GM23338 (cell line): ENCODE results near the gene ELMOD3. TPM values are rescaled to one million over a fixed set of nuclear protein-coding genes. Genes with fewer than 3 reads are reported as not detected.
A peak's percentile ranks its signal among the peaks of the same experiment; 100 is the strongest.
"Not testable (repeated sequence)": the region's sequence is repeated elsewhere in the genome, so short reads cannot be mapped to it uniquely, and the experiment has no call there.

Source experiments
- ATAC-seq: fragments of 200-7000 bp; cut with Tn5 transposase; 3 replicates; pipeline ENCODE4 v1.9.1; 2020
- DNase-seq: peaks from one replicate; pipeline ENCODE4 v3.0.0-alpha.2; 2015; ENCODE audit warnings: low spot score
- H2AFZ ChIP-seq: fragments of 200-600 bp; sonication (generic); 2 replicates; pipeline ENCODE4 v1.8.0; 2016; ENCODE audit warnings: antibody characterized with exemption, mild to moderate bottlenecking, moderate library complexity
- H3F3A ChIP-seq: fragments of 200-600 bp; sonication (generic); replicated peaks from 2 replicates; pipeline ENCODE4 v1.8.0; 2017; ENCODE audit warnings: antibody characterized with exemption, mixed run types, low read depth
- H3K27ac ChIP-seq: fragments of 200-600 bp; sonication (generic); 2 replicates; pipeline ENCODE4 v1.6.1; 2016; ENCODE audit warnings: low read depth
- H3K27me3 ChIP-seq: fragments of 200-600 bp; sonication (generic); 2 replicates; pipeline ENCODE4 v1.8.0; 2016; ENCODE audit warnings: mild to moderate bottlenecking, mixed run types, moderate library complexity; ENCODE audit not compliant: insufficient read depth
- H3K36me3 ChIP-seq: fragments of 200-600 bp; sonication (generic); 2 replicates; pipeline ENCODE4 v1.8.0; 2016; ENCODE audit warnings: mild to moderate bottlenecking; ENCODE audit not compliant: insufficient read depth
- H3K4me1 ChIP-seq: fragments of 200-600 bp; sonication (generic); 2 replicates; pipeline ENCODE4 v1.8.0; 2016; ENCODE audit warnings: mild to moderate bottlenecking, moderate library complexity; ENCODE audit not compliant: insufficient read depth
- H3K4me2 ChIP-seq: fragments of 200-600 bp; sonication (generic); 2 replicates; pipeline ENCODE4 v1.7.1; 2017; ENCODE audit warnings: mixed run types
- H3K4me3 ChIP-seq: fragments of 200-600 bp; sonication (generic); 2 replicates; pipeline ENCODE4 v1.6.1; 2016; ENCODE audit warnings: mixed run types
- H3K79me2 ChIP-seq: fragments of 200-600 bp; sonication (generic); replicated peaks from 2 replicates; pipeline ENCODE4 v1.8.0; 2017; ENCODE audit warnings: mild to moderate bottlenecking; ENCODE audit not compliant: insufficient read depth
- H3K9me2 ChIP-seq: fragments of 200-600 bp; sonication (generic); 2 replicates; pipeline ENCODE4 v1.8.0; 2017; ENCODE audit not compliant: insufficient read depth
- H4K20me1 ChIP-seq: fragments of 200-600 bp; sonication (generic); replicated peaks from 2 replicates; pipeline ENCODE4 v1.8.0; 2017; ENCODE audit warnings: mild to moderate bottlenecking; ENCODE audit not compliant: insufficient read depth
- H3K27ac Mint-ChIP-seq: 2 replicates; pipeline ENCODE4 v1.8.0; 2020; ENCODE audit warnings: inconsistent platforms, mild to moderate bottlenecking, moderate library complexity, mixed read lengths
- H3K27me3 Mint-ChIP-seq: 3 replicates; pipeline ENCODE4 v1.8.0; 2022; ENCODE audit warnings: low read depth, mild to moderate bottlenecking, moderate library complexity, mixed read lengths, inconsistent platforms; ENCODE audit not compliant: insufficient read depth, poor library complexity
- H3K36me3 Mint-ChIP-seq: 3 replicates; pipeline ENCODE4 v1.8.0; 2021; ENCODE audit warnings: low read depth, mild to moderate bottlenecking, inconsistent platforms, moderate library complexity, mixed read lengths
- H3K4me1 Mint-ChIP-seq: 3 replicates; pipeline ENCODE4 v1.8.0; 2020; ENCODE audit warnings: mild to moderate bottlenecking, inconsistent platforms, mixed read lengths
- H3K4me3 Mint-ChIP-seq: 3 replicates; pipeline ENCODE4 v1.8.0; 2021; ENCODE audit warnings: moderate library complexity, mild to moderate bottlenecking, inconsistent platforms, mixed read lengths
- H3K9me3 Mint-ChIP-seq: 3 replicates; pipeline ENCODE4 v1.8.0; 2020; ENCODE audit warnings: moderate library complexity, mild to moderate bottlenecking, inconsistent platforms, mixed read lengths
- JUNB ChIP-seq: IDR thresholded peaks from one replicate; pipeline ENCODE4 v1.6.1; 2016; ENCODE audit warnings: antibody characterized with exemption; ENCODE audit not compliant: unreplicated experiment
- polyA plus RNA-seq: library from polyadenylated mRNA; unstranded; fragments of >200 nt; fragmentation: Nextera tagmentation; extraction: Ambion mirVana; gene quantifications from 2 replicates; pipeline ENCODE4 v1.2.1, GENCODE V29; 2016
- total RNA-seq: library from RNA; depleted of rRNA; stranded (reverse); fragments of >200 nt; shearing (Covaris generic); gene quantifications from 2 replicates; pipeline ENCODE4 v1.2.3, GENCODE V29; 2014
- TF ChIP-seq, protein P1 (sequence below): fragments of 250-450 bp; sonication (Bioruptor Pico); IDR thresholded peaks from 2 replicates; pipeline ENCODE4 v1.5.0; 2020; ENCODE audit warnings: mild to moderate bottlenecking, moderate library complexity

ELMOD3 gene
- total and polyA plus RNA-seq, 2 experiments from 2014 or later, result 8.6 to 8.9 TPM

DNA sequence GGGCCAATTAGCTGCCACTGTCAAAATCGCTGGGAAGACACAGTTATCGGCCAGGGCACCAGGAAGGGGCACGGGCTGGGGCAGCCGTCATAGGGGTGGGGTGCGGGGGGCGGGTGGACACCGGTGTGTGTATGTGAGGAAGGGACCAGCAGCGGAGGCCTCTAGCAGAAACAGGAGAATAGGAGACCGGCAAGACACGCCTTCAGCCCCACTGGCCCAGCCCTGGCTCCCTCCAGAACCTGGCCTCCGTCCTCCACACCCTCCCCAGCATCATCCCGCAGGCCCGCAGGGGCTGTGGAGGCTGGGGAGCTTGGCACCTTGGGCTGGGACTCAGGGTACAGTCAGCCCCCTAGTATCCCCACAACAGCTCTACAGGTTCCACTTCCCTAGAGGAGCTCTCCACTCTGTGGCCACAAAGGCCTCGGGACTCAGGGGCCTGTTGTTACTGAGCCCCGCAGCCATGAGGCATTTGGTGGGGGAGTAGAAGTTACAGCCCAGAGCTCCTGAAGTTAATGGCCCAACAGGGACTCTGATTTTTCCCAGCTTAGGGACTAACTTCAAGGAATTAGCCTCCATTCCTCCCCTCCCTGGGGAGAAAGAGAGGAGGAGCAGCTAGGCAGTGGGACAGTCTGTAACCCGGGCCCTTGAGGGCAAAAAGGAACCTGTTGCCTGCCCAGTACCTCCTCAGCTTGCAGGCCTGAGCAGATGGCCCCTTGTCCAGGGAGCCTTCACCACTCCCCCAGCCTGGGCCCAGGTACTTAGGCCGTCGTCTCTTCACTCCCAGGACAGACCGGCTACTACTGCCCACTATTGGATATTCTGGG is 83.8 kb downstream of the ELMOD3 start (continued):
- TF ChIP-seq, protein P1, sequence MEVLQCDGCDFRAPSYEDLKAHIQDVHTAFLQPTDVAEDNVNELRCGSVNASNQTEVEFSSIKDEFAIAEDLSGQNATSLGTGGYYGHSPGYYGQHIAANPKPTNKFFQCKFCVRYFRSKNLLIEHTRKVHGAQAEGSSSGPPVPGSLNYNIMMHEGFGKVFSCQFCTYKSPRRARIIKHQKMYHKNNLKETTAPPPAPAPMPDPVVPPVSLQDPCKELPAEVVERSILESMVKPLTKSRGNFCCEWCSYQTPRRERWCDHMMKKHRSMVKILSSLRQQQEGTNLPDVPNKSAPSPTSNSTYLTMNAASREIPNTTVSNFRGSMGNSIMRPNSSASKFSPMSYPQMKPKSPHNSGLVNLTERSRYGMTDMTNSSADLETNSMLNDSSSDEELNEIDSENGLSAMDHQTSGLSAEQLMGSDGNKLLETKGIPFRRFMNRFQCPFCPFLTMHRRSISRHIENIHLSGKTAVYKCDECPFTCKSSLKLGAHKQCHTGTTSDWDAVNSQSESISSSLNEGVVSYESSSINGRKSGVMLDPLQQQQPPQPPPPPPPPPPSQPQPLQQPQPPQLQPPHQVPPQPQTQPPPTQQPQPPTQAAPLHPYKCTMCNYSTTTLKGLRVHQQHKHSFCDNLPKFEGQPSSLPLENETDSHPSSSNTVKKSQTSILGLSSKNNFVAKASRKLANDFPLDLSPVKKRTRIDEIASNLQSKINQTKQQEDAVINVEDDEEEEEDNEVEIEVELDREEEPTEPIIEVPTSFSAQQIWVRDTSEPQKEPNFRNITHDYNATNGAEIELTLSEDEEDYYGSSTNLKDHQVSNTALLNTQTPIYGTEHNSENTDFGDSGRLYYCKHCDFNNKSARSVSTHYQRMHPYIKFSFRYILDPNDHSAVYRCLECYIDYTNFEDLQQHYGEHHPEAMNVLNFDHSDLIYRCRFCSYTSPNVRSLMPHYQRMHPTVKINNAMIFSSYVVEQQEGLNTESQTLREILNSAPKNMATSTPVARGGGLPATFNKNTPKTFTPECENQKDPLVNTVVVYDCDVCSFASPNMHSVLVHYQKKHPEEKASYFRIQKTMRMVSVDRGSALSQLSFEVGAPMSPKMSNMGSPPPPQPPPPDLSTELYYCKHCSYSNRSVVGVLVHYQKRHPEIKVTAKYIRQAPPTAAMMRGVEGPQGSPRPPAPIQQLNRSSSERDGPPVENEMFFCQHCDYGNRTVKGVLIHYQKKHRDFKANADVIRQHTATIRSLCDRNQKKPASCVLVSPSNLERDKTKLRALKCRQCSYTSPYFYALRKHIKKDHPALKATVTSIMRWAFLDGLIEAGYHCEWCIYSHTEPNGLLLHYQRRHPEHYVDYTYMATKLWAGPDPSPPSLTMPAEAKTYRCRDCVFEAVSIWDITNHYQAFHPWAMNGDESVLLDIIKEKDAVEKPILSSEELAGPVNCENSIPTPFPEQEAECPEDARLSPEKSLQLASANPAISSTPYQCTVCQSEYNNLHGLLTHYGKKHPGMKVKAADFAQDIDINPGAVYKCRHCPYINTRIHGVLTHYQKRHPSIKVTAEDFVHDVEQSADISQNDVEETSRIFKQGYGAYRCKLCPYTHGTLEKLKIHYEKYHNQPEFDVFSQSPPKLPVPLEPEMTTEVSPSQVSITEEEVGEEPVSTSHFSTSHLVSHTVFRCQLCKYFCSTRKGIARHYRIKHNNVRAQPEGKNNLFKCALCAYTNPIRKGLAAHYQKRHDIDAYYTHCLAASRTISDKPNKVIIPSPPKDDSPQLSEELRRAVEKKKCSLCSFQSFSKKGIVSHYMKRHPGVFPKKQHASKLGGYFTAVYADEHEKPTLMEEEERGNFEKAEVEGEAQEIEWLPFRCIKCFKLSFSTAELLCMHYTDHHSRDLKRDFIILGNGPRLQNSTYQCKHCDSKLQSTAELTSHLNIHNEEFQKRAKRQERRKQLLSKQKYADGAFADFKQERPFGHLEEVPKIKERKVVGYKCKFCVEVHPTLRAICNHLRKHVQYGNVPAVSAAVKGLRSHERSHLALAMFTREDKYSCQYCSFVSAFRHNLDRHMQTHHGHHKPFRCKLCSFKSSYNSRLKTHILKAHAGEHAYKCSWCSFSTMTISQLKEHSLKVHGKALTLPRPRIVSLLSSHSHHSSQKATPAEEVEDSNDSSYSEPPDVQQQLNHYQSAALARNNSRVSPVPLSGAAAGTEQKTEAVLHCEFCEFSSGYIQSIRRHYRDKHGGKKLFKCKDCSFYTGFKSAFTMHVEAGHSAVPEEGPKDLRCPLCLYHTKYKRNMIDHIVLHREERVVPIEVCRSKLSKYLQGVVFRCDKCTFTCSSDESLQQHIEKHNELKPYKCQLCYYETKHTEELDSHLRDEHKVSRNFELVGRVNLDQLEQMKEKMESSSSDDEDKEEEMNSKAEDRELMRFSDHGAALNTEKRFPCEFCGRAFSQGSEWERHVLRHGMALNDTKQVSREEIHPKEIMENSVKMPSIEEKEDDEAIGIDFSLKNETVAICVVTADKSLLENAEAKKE (CRISPR knock-in tag), result no peak

DNA sequence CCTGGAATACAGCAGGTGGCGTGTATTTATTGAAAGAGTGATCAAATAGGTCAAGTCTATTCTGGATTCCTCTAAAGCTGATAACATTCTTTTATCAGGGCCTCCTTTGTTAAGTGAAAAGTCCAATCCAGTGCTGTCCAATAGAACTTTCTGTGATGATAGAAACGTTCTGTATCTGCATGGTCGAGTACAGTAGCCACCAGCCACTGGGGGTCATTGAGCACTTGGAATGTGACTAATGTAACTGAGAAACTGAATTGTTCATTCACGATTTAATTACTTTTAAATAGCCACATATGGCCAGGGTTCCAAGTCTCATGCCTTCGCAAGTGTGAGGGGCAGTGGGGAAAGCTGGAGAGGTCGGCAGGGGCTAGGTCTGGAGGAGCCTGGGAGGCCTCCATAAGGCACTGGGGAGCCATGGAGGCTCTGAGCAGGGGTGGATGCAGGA is 84.5 kb downstream of the ELMOD3 start:
- H3K27ac Mint-ChIP-seq, result no peak overlapping the region
- no peak for TF ChIP-seq JUNB
- DNase-seq, result no peak
- no peak overlapping the region for H3K27ac ChIP-seq
- H3K27me3 ChIP-seq, result no peaks in the 10 kb centered on the region
- H3K4me2 ChIP-seq, result no peak overlapping the region
- ATAC-seq, result no peak
- H3K9me3 Mint-ChIP-seq, result no peaks in the 10 kb centered on the region; the same call in 2 of the 3 replicates
- H3K79me2 ChIP-seq, result no peaks in the 10 kb centered on the region
- no peaks in the 10 kb centered on the region for H3K36me3 ChIP-seq
- no peak overlapping the region for H3K4me3 ChIP-seq
- H3K36me3 Mint-ChIP-seq, result no peaks in the 10 kb centered on the region
- H2AFZ ChIP-seq, result peak overlapping the region; percentile 96; the same call in 1 of the 2 replicates
- H4K20me1 ChIP-seq, result no peaks in the 10 kb centered on the region
- no peaks in the 10 kb centered on the region for H3K9me2 ChIP-seq
- peaks cover 23% of the 10 kb centered on the region for H3K4me1 Mint-ChIP-seq
- peaks cover 17% of the 10 kb centered on the region for H3K27me3 Mint-ChIP-seq
- H3K4me1 ChIP-seq, result peaks cover 23% of the 10 kb centered on the region
- peaks cover 9% of the 10 kb centered on the region for H3F3A ChIP-seq
- no peak overlapping the region; the same call in 2 of the 3 replicates for H3K4me3 Mint-ChIP-seq

DNA sequence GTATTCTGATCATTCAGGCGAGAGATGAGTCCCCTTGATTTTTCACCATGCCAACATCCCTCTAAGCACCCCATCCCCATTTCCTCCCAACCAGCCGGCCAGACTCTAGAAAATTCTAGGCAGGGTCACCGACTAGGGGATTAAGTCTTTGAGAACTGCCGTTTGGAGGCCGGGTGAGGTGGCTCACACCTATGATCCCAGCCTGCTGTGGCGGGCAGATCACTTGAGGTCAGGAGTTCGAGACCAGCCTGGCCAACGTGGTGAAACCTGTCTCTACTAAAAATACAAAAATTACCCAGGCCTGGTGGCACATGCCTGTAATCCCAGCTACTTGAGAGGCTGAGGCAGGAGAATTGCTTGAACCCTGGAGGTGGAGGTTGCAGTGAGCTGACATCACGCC is 85.0 kb downstream of the ELMOD3 start:
- H3K27ac ChIP-seq, H4K20me1 ChIP-seq, H3F3A ChIP-seq, ATAC-seq, H3K27ac Mint-ChIP-seq, H3K36me3 ChIP-seq, H3K9me3 Mint-ChIP-seq, H3K79me2 ChIP-seq, H3K9me2 ChIP-seq, H2AFZ ChIP-seq, H3K4me3 ChIP-seq, H3K27me3 ChIP-seq, H3K36me3 Mint-ChIP-seq, H3K4me3 Mint-ChIP-seq, DNase-seq, H3K4me2 ChIP-seq: not testable (repeated sequence)
- peaks cover 21% of the 10 kb centered on the region for H3K4me1 ChIP-seq
- H3K4me1 Mint-ChIP-seq, result peaks cover 22% of the 10 kb centered on the region
- H3K27me3 Mint-ChIP-seq, result peaks cover 17% of the 10 kb centered on the region
